Activated naive CD8-positive, alpha-beta T cell treated with anti-CD3 and anti-CD28 coated beads, Interleukin-2, amount 50 U/mL, for 16 hours (primary cell): ENCODE data around the gene SYDE2.

Experiments
- DNase-seq: peaks from one replicate; pipeline ENCODE4 v3.0.0-alpha.2; 2020; ENCODE audit warnings: low read depth, low spot score

The SYDE2 gene

GRCh38 chr1:85128316-85128715, 72.5 kb downstream of the SYDE2 start:
- no peak for DNase-seq

GRCh38 chr1:85125891-85126290, 74.9 kb downstream of the SYDE2 start:
- no peak for DNase-seq

GRCh38 chr1:85124091-85124490, 76.7 kb downstream of the SYDE2 start:
- DNase-seq, result no peak

GRCh38 chr1:85122169-85122568, 78.6 kb downstream of the SYDE2 start:
- no peak for DNase-seq

- DNase-seq, result no peak
These were observed 79.1 kb downstream of the SYDE2 start for GRCh38 chr1:85121744-85122143.

GRCh38 chr1:85118751-85119150, 82.1 kb downstream of the SYDE2 start:
- no peak for DNase-seq

GRCh38 chr1:85116856-85117255, 84.0 kb downstream of the SYDE2 start:
- DNase-seq, result no peak

- no peak for DNase-seq
These were observed 84.9 kb downstream of the SYDE2 start for GRCh38 chr1:85115933-85116332.

- DNase-seq, result no peak
These were observed 89.1 kb downstream of the SYDE2 start for GRCh38 chr1:85111695-85112094.

GRCh38 chr1:85109475-85109874, 91.3 kb downstream of the SYDE2 start:
- no peak for DNase-seq
